ENCODE measurements around the gene TEC. TPM values are rescaled to one million over a fixed set of nuclear protein-coding genes. Genes with fewer than 3 reads are reported as not detected.

TEC gene
- total and polyA plus RNA-seq, 2 donors from 2014 or later, result 1.1 to 5.9 TPM

- no peak overlapping the region for H3K27ac ChIP-seq (ENCODE audit: low read depth in 2 of 2, low read length in 2 of 2)
- H3K9ac ChIP-seq (ENCODE audit: low read length in 3 of 3), result no peak overlapping the region
- no peaks in the 10 kb centered on the region for H3K27me3 ChIP-seq (ENCODE audit: control insufficient read depth, insufficient read depth, low read length)
- no peak for FAIRE-seq
- DNase-seq, result no peak
- TF ChIP-seq CTCF (IDR thresholded peaks at IDR 0.05; ENCODE audit: borderline replicate concordance, extremely low read depth, insufficient read depth), result no peak
- H3K9me3 ChIP-seq (ENCODE audit: control insufficient read depth in 2 of 3, insufficient read depth in 1 of 3, low read length in 3 of 3), result no peaks in the 10 kb centered on the region
- intact Hi-C loops (cut with DNase I), result no loop called here
- no peak overlapping the region for H3K4me3 ChIP-seq (ENCODE audit: low read length in 3 of 3)
- H3K36me3 ChIP-seq (ENCODE audit: control insufficient read depth in 2 of 3, insufficient read depth in 3 of 3, low read length in 3 of 3), result no peaks in the 10 kb centered on the region
- H3K4me1 ChIP-seq (ENCODE audit: control insufficient read depth in 2 of 3, insufficient read depth in 2 of 3, low read depth in 1 of 3, low read length in 3 of 3), result no peaks in the 10 kb centered on the region
These were observed 53.7 kb downstream of the TEC start for GRCh38 chr4:48215977-48216376.

GRCh38 chr4:48212165-48212564 is 57.5 kb downstream of the TEC start:
- no peak overlapping the region for H3K9ac ChIP-seq (ENCODE audit: low read length in 3 of 3)
- H3K36me3 ChIP-seq (ENCODE audit: control insufficient read depth in 2 of 3, insufficient read depth in 3 of 3, low read length in 3 of 3), result no peaks in the 10 kb centered on the region
- no peak for TF ChIP-seq CTCF (IDR thresholded peaks at IDR 0.05; ENCODE audit: borderline replicate concordance, extremely low read depth, insufficient read depth)
- intact Hi-C loops (cut with DNase I), result no loop called here
- H3K4me3 ChIP-seq (ENCODE audit: low read length in 3 of 3), result no peak overlapping the region
- H3K4me1 ChIP-seq (ENCODE audit: control insufficient read depth in 2 of 3, insufficient read depth in 2 of 3, low read depth in 1 of 3, low read length in 3 of 3), result peaks cover 0 to 7% (median 0%) of the 10 kb centered on the region in 3 donors
- no peak for FAIRE-seq
- H3K9me3 ChIP-seq (ENCODE audit: control insufficient read depth in 2 of 3, insufficient read depth in 1 of 3, low read length in 3 of 3), result no peaks in the 10 kb centered on the region
- no peaks in the 10 kb centered on the region for H3K27me3 ChIP-seq (ENCODE audit: control insufficient read depth, insufficient read depth, low read length)
- no peak for DNase-seq
- H3K27ac ChIP-seq (ENCODE audit: low read depth in 2 of 2, low read length in 2 of 2), result no peak overlapping the region

- no peak for TF ChIP-seq CTCF (IDR thresholded peaks at IDR 0.05; ENCODE audit: borderline replicate concordance, extremely low read depth, insufficient read depth)
- no peak for FAIRE-seq
- no peak for DNase-seq
- Histone ChIP-seq H3K27me3 (ENCODE audit: control insufficient read depth, insufficient read depth, low read length) (no peaks in the 10 kb centered on the region), H3K9ac (ENCODE audit: low read length in 3 of 3) (no peak overlapping the region), H3K9me3 (ENCODE audit: control insufficient read depth in 2 of 3, insufficient read depth in 1 of 3, low read length in 3 of 3) (no peaks in the 10 kb centered on the region), H3K4me1 (ENCODE audit: control insufficient read depth in 2 of 3, insufficient read depth in 2 of 3, low read depth in 1 of 3, low read length in 3 of 3) (peaks cover 0 to 7% (median 0%) of the 10 kb centered on the region in 3 donors), H3K4me3 (ENCODE audit: low read length in 3 of 3) (no peak overlapping the region), H3K27ac (ENCODE audit: low read depth in 2 of 2, low read length in 2 of 2) (no peak overlapping the region), H3K36me3 (ENCODE audit: control insufficient read depth in 2 of 3, insufficient read depth in 3 of 3, low read length in 3 of 3) (no peaks in the 10 kb centered on the region)
- intact Hi-C loops (cut with DNase I), result no loop called here
These were observed 58.7 kb downstream of the TEC start for GRCh38 chr4:48210966-48211328.

- DNase-seq, result no peak
- Histone ChIP-seq H3K36me3 (ENCODE audit: control insufficient read depth in 2 of 3, insufficient read depth in 3 of 3, low read length in 3 of 3) (no peaks in the 10 kb centered on the region), H3K9me3 (ENCODE audit: control insufficient read depth in 2 of 3, insufficient read depth in 1 of 3, low read length in 3 of 3) (no peaks in the 10 kb centered on the region), H3K4me3 (ENCODE audit: low read length in 3 of 3) (no peak overlapping the region), H3K4me1 (ENCODE audit: control insufficient read depth in 2 of 3, insufficient read depth in 2 of 3, low read depth in 1 of 3, low read length in 3 of 3) (peaks cover 0 to 3% (median 0%) of the 10 kb centered on the region in 3 donors), H3K27me3 (ENCODE audit: control insufficient read depth, insufficient read depth, low read length) (no peaks in the 10 kb centered on the region), H3K27ac (ENCODE audit: low read depth in 2 of 2, low read length in 2 of 2) (no peak overlapping the region), H3K9ac (ENCODE audit: low read length in 3 of 3) (no peak overlapping the region)
- TF ChIP-seq CTCF (IDR thresholded peaks at IDR 0.05; ENCODE audit: borderline replicate concordance, extremely low read depth, insufficient read depth), result no peak
- FAIRE-seq, result no peak
- intact Hi-C loops (cut with DNase I), result no loop called here
These were observed 64.0 kb downstream of the TEC start for GRCh38 chr4:48205626-48206025.
